ENCODE results near the gene ATG7.
"Not testable (repeated sequence)": the region's sequence is repeated elsewhere in the genome, so short reads cannot be mapped to it uniquely, and the experiment has no call there.

The ATG7 gene

GRCh38 chr3:11392860-11393114, 120.6 kb downstream of the ATG7 start:
- Histone ChIP-seq H3K4me3 (ENCODE audit: low read length) (no peak overlapping the region), H3K9me3 (ENCODE audit: insufficient read depth, low read depth, low read length) (no peaks in the 10 kb centered on the region), H3K36me3 (ENCODE audit: insufficient read depth, low read depth, low read length) (no peaks in the 10 kb centered on the region), H3K27ac (ENCODE audit: low read length) (no peak overlapping the region), H3K9ac (ENCODE audit: low read depth, low read length) (no peak overlapping the region), H3K27me3 (ENCODE audit: insufficient read depth, low read length) (no peaks in the 10 kb centered on the region), H3K4me1 (ENCODE audit: insufficient read depth, low read length) (peaks cover 8% of the 10 kb centered on the region)

GRCh38 chr3:11393401-11393800, 121.2 kb downstream of the ATG7 start:
- no peaks in the 10 kb centered on the region for H3K36me3 ChIP-seq (ENCODE audit: insufficient read depth, low read depth, low read length)
- no peak overlapping the region for H3K4me3 ChIP-seq (ENCODE audit: low read length)
- no peak overlapping the region for H3K9ac ChIP-seq (ENCODE audit: low read depth, low read length)
- H3K9me3 ChIP-seq (ENCODE audit: insufficient read depth, low read depth, low read length): no peaks in the 10 kb centered on the region
- H3K27me3 ChIP-seq (ENCODE audit: insufficient read depth, low read length): no peaks in the 10 kb centered on the region
- peaks cover 8% of the 10 kb centered on the region for H3K4me1 ChIP-seq (ENCODE audit: insufficient read depth, low read length)
- H3K27ac ChIP-seq (ENCODE audit: low read length): no peak overlapping the region

- peaks cover 8% of the 10 kb centered on the region for H3K4me1 ChIP-seq (ENCODE audit: insufficient read depth, low read length)
- no peak overlapping the region for H3K4me3 ChIP-seq (ENCODE audit: low read length)
- no peaks in the 10 kb centered on the region for H3K27me3 ChIP-seq (ENCODE audit: insufficient read depth, low read length)
- H3K9me3 ChIP-seq (ENCODE audit: insufficient read depth, low read depth, low read length): no peaks in the 10 kb centered on the region
- H3K36me3 ChIP-seq (ENCODE audit: insufficient read depth, low read depth, low read length): no peaks in the 10 kb centered on the region
- H3K9ac ChIP-seq (ENCODE audit: low read depth, low read length): no peak overlapping the region
- no peak overlapping the region for H3K27ac ChIP-seq (ENCODE audit: low read length)
These were observed 122.2 kb downstream of the ATG7 start for GRCh38 chr3:11394392-11394791.

- H3K36me3 ChIP-seq (ENCODE audit: insufficient read depth, low read depth, low read length): no peaks in the 10 kb centered on the region
- no peak overlapping the region for H3K27ac ChIP-seq (ENCODE audit: low read length)
- H3K9ac ChIP-seq (ENCODE audit: low read depth, low read length): no peak overlapping the region
- no peaks in the 10 kb centered on the region for H3K4me1 ChIP-seq (ENCODE audit: insufficient read depth, low read length)
- no peak overlapping the region for H3K4me3 ChIP-seq (ENCODE audit: low read length)
- H3K27me3 ChIP-seq (ENCODE audit: insufficient read depth, low read length): no peaks in the 10 kb centered on the region
- H3K9me3 ChIP-seq (ENCODE audit: insufficient read depth, low read depth, low read length): peaks cover 7% of the 10 kb centered on the region
These were observed 128.0 kb downstream of the ATG7 start for GRCh38 chr3:11400213-11400612.

GRCh38 chr3:11401434-11401833, 129.2 kb downstream of the ATG7 start:
- no peaks in the 10 kb centered on the region for H3K4me1 ChIP-seq (ENCODE audit: insufficient read depth, low read length)
- H3K9me3 ChIP-seq (ENCODE audit: insufficient read depth, low read depth, low read length): peaks cover 17% of the 10 kb centered on the region
- no peaks in the 10 kb centered on the region for H3K36me3 ChIP-seq (ENCODE audit: insufficient read depth, low read depth, low read length)
- no peak overlapping the region for H3K4me3 ChIP-seq (ENCODE audit: low read length)
- H3K27me3 ChIP-seq (ENCODE audit: insufficient read depth, low read length): no peaks in the 10 kb centered on the region
- no peak overlapping the region for H3K9ac ChIP-seq (ENCODE audit: low read depth, low read length)
- H3K27ac ChIP-seq (ENCODE audit: low read length): no peak overlapping the region

- Histone ChIP-seq H3K27ac (ENCODE audit: low read length) (no peak overlapping the region), H3K27me3 (ENCODE audit: insufficient read depth, low read length) (no peaks in the 10 kb centered on the region), H3K36me3 (ENCODE audit: insufficient read depth, low read depth, low read length) (no peaks in the 10 kb centered on the region)
These were observed 133.1 kb downstream of the ATG7 start for GRCh38 chr3:11405323-11405722.

GRCh38 chr3:11407644-11408043, 135.4 kb downstream of the ATG7 start:
- no peak overlapping the region for H3K27ac ChIP-seq (ENCODE audit: low read length)
- H3K4me3 ChIP-seq (ENCODE audit: low read length): no peak overlapping the region
- no peak overlapping the region for H3K9ac ChIP-seq (ENCODE audit: low read depth, low read length)
- no peaks in the 10 kb centered on the region for H3K36me3 ChIP-seq (ENCODE audit: insufficient read depth, low read depth, low read length)
- no peaks in the 10 kb centered on the region for H3K27me3 ChIP-seq (ENCODE audit: insufficient read depth, low read length)
- peaks cover 41% of the 10 kb centered on the region for H3K9me3 ChIP-seq (ENCODE audit: insufficient read depth, low read depth, low read length)
- no peaks in the 10 kb centered on the region for H3K4me1 ChIP-seq (ENCODE audit: insufficient read depth, low read length)

More at GRCh38 chr3:11405323-11405722, 133.1 kb downstream of the ATG7 start:
- no peak overlapping the region for H3K9ac ChIP-seq (ENCODE audit: low read depth, low read length)
- H3K4me1 ChIP-seq (ENCODE audit: insufficient read depth, low read length): no peaks in the 10 kb centered on the region
- H3K9me3 ChIP-seq (ENCODE audit: insufficient read depth, low read depth, low read length): peaks cover 41% of the 10 kb centered on the region
- H3K4me3 ChIP-seq (ENCODE audit: low read length): no peak overlapping the region

GRCh38 chr3:11408324-11408859, 136.2 kb downstream of the ATG7 start:
- H3K27me3 ChIP-seq (ENCODE audit: insufficient read depth, low read length); H3K36me3 ChIP-seq (ENCODE audit: insufficient read depth, low read depth, low read length); H3K4me3 ChIP-seq (ENCODE audit: low read length); H3K9ac ChIP-seq (ENCODE audit: low read depth, low read length); H3K27ac ChIP-seq (ENCODE audit: low read length); H3K4me1 ChIP-seq (ENCODE audit: insufficient read depth, low read length): not testable (repeated sequence)
- H3K9me3 ChIP-seq (ENCODE audit: insufficient read depth, low read depth, low read length): peaks cover 41% of the 10 kb centered on the region

GRCh38 chr3:11410564-11410963, 138.4 kb downstream of the ATG7 start:
- no peaks in the 10 kb centered on the region for H3K27me3 ChIP-seq (ENCODE audit: insufficient read depth, low read length)
- H3K36me3 ChIP-seq (ENCODE audit: insufficient read depth, low read depth, low read length): no peaks in the 10 kb centered on the region
- H3K27ac ChIP-seq (ENCODE audit: low read length): no peak overlapping the region
- H3K4me1 ChIP-seq (ENCODE audit: insufficient read depth, low read length): no peaks in the 10 kb centered on the region
- H3K9ac ChIP-seq (ENCODE audit: low read depth, low read length): no peak overlapping the region
- no peak overlapping the region for H3K4me3 ChIP-seq (ENCODE audit: low read length)
- H3K9me3 ChIP-seq (ENCODE audit: insufficient read depth, low read depth, low read length): peaks cover 31% of the 10 kb centered on the region

- Histone ChIP-seq H3K4me3 (ENCODE audit: low read length) (no peak overlapping the region), H3K4me1 (ENCODE audit: insufficient read depth, low read length) (no peaks in the 10 kb centered on the region), H3K27ac (ENCODE audit: low read length) (no peak overlapping the region)
These were observed 139.8 kb downstream of the ATG7 start for GRCh38 chr3:11411956-11412355.

GRCh38 chr3:11413071-11413470, 140.9 kb downstream of the ATG7 start:
- no peaks in the 10 kb centered on the region for H3K36me3 ChIP-seq (ENCODE audit: insufficient read depth, low read depth, low read length)
- no peaks in the 10 kb centered on the region for H3K4me1 ChIP-seq (ENCODE audit: insufficient read depth, low read length)
- peaks cover 7% of the 10 kb centered on the region for H3K9me3 ChIP-seq (ENCODE audit: insufficient read depth, low read depth, low read length)
- no peak overlapping the region for H3K27ac ChIP-seq (ENCODE audit: low read length)
- H3K27me3 ChIP-seq (ENCODE audit: insufficient read depth, low read length): no peaks in the 10 kb centered on the region
- H3K4me3 ChIP-seq (ENCODE audit: low read length): no peak overlapping the region
- no peak overlapping the region for H3K9ac ChIP-seq (ENCODE audit: low read depth, low read length)

More at GRCh38 chr3:11411956-11412355, 139.8 kb downstream of the ATG7 start:
- Histone ChIP-seq H3K27me3 (ENCODE audit: insufficient read depth, low read length) (no peaks in the 10 kb centered on the region), H3K9me3 (ENCODE audit: insufficient read depth, low read depth, low read length) (peaks cover 18% of the 10 kb centered on the region), H3K9ac (ENCODE audit: low read depth, low read length) (no peak overlapping the region), H3K36me3 (ENCODE audit: insufficient read depth, low read depth, low read length) (no peaks in the 10 kb centered on the region)

- no peaks in the 10 kb centered on the region for H3K36me3 ChIP-seq (ENCODE audit: insufficient read depth, low read depth, low read length)
- H3K9ac ChIP-seq (ENCODE audit: low read depth, low read length): no peak overlapping the region
- no peaks in the 10 kb centered on the region; the same call in 1 of the 2 replicates for H3K9me3 ChIP-seq (ENCODE audit: insufficient read depth, low read depth, low read length)
- no peak overlapping the region for H3K4me3 ChIP-seq (ENCODE audit: low read length)
- H3K4me1 ChIP-seq (ENCODE audit: insufficient read depth, low read length): no peaks in the 10 kb centered on the region
- no peak overlapping the region for H3K27ac ChIP-seq (ENCODE audit: low read length)
- no peaks in the 10 kb centered on the region for H3K27me3 ChIP-seq (ENCODE audit: insufficient read depth, low read length)
These were observed 142.9 kb downstream of the ATG7 start for GRCh38 chr3:11415099-11415498.

GRCh38 chr3:11420066-11420465, 147.9 kb downstream of the ATG7 start:
- no peak overlapping the region for H3K4me3 ChIP-seq (ENCODE audit: low read length)
- peaks cover 3% of the 10 kb centered on the region; the same call in 1 of the 2 replicates for H3K4me1 ChIP-seq (ENCODE audit: insufficient read depth, low read length)
- no peak overlapping the region for H3K27ac ChIP-seq (ENCODE audit: low read length)
- H3K27me3 ChIP-seq (ENCODE audit: insufficient read depth, low read length): no peaks in the 10 kb centered on the region
- no peaks in the 10 kb centered on the region for H3K36me3 ChIP-seq (ENCODE audit: insufficient read depth, low read depth, low read length)
- H3K9ac ChIP-seq (ENCODE audit: low read depth, low read length): no peak overlapping the region
- no peaks in the 10 kb centered on the region for H3K9me3 ChIP-seq (ENCODE audit: insufficient read depth, low read depth, low read length)
